WERI-Rb-1 (cell line): ENCODE measurements around the gene AGBL1.
"Not testable (repeated sequence)": the region's sequence is repeated elsewhere in the genome, so short reads cannot be mapped to it uniquely, and the experiment has no call there.

Experiments
- DNase-seq: peaks from one replicate; pipeline ENCODE4 v3.0.0-alpha.2; 2020
- H3K27ac ChIP-seq: fragments of 250-450 bp; sonication (Bioruptor Pico); 2 replicates; pipeline ENCODE4 v1.5.1; 2020; ENCODE audit warnings: mild to moderate bottlenecking, moderate library complexity
- H3K27me3 ChIP-seq: fragments of 250-450 bp; sonication (Bioruptor Pico); 2 replicates; pipeline ENCODE4 v1.5.1; 2021; ENCODE audit warnings: mild to moderate bottlenecking, low read depth, moderate library complexity; ENCODE audit not compliant: insufficient read depth, severe bottlenecking
- H3K36me3 ChIP-seq: fragments of 250-450 bp; sonication (Bioruptor Pico); 2 replicates; pipeline ENCODE4 v1.5.1; 2020; ENCODE audit warnings: mild to moderate bottlenecking, moderate library complexity
- H3K4me3 ChIP-seq: 2 replicates; pipeline ENCODE4 v1.5.1; 2011; ENCODE audit warnings: low read depth, mild to moderate bottlenecking, control low read depth, low read length
- H3K9me3 ChIP-seq: fragments of 250-450 bp; sonication (Bioruptor Pico); 2 replicates; pipeline ENCODE4 v1.5.1; 2021; ENCODE audit warnings: mild to moderate bottlenecking, moderate library complexity; ENCODE audit not compliant: severe bottlenecking
- CTCF ChIP-seq: IDR thresholded peaks from 2 replicates; pipeline ENCODE4 v1.5.1; 2011; ENCODE audit warnings: low read depth, mild to moderate bottlenecking, control low read depth, inconsistent platforms, low read length

Gene AGBL1

DNA sequence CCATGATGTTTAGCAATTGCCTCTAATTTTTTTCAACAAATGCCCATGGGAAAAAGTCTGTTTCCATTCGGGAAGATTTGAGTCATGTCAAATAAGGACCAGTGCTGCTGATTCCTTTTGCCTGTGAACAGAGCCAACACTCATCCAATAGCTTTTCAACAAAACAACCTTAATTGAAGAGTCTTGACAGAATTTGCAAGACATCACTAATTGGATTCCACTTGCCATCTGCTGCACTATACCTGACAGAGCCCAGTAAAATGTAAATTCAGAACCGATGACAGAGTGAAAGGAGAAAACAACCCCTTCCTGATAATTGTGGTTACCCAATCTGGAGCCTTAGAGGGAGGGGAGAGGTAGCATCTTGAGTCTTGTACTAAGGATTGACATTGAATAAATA, 426.7 kb downstream of the AGBL1 start:
- no peak for DNase-seq

GRCh38 chr15:86515625-86516024, 436.0 kb downstream of the AGBL1 start:
- Histone ChIP-seq H3K36me3 (no peaks in the 10 kb centered on the region), H3K9me3 (no peaks in the 10 kb centered on the region), H3K27me3 (peaks cover 32% of the 10 kb centered on the region), H3K27ac (no peak overlapping the region), H3K4me3 (no peak overlapping the region)
- no peak for DNase-seq
- no peak for TF ChIP-seq CTCF

More for the DNA sequence above, 426.7 kb downstream of the AGBL1 start:
- Histone ChIP-seq H3K27ac (no peak overlapping the region), H3K4me3 (no peak overlapping the region), H3K27me3 (peaks cover 19% of the 10 kb centered on the region), H3K9me3 (no peaks in the 10 kb centered on the region), H3K36me3 (no peaks in the 10 kb centered on the region)
- no peak for TF ChIP-seq CTCF

- Histone ChIP-seq H3K27ac (no peak overlapping the region), H3K36me3 (no peaks in the 10 kb centered on the region), H3K4me3 (no peak overlapping the region), H3K9me3 (no peaks in the 10 kb centered on the region), H3K27me3 (peaks cover 23% of the 10 kb centered on the region)
- no peak for DNase-seq
- TF ChIP-seq CTCF, result no peak
Observed at GRCh38 chr15:86522721-86523120, 443.1 kb downstream of the AGBL1 start.

DNA sequence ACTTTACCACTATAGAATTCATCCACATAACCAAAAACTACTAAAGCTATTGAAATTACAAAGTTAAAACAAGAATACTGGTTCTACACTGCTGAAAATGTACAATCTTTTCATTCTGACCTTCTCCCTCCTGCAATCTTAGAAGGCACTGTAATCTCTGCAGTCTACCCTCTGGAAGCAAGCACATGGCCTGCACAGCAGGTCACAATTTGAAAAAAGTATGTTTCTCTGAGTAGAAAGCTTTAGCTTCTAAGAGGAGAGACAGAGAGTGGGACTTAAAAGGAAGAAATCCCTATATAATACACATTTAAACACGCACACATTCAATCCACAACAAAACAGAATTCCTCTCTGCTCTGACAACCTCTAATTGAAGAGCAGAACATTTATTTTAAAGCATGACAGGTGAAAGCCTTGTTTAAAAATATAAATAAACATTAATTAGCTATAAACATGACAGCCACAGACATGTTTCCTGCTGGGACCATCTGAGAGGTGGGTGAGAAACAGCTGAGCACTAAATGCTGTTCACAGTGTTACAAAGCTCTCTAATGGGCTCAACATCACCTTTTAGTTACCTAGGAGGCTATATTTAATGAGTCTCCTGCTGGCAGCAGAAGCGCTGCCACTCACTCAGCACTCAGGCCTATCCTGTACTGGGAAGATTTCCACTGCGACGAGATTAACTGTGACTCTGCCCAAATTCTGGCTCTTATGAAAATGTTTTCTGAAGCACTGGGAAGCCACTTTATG, 447.4 kb downstream of the AGBL1 start:
- no peak overlapping the region for H3K27ac ChIP-seq
- no peak for DNase-seq
- TF ChIP-seq CTCF, result no peak

GRCh38 chr15:86528094-86528493, 448.4 kb downstream of the AGBL1 start:
- H3K9me3 ChIP-seq, H3K4me3 ChIP-seq, H3K36me3 ChIP-seq, DNase-seq, H3K27ac ChIP-seq: not testable (repeated sequence)
- H3K27me3 ChIP-seq, result peaks cover 13% of the 10 kb centered on the region

More for the DNA sequence above, 447.4 kb downstream of the AGBL1 start:
- Histone ChIP-seq H3K4me3 (no peak overlapping the region), H3K9me3 (no peaks in the 10 kb centered on the region), H3K36me3 (no peaks in the 10 kb centered on the region), H3K27me3 (peaks cover 18% of the 10 kb centered on the region)

DNA sequence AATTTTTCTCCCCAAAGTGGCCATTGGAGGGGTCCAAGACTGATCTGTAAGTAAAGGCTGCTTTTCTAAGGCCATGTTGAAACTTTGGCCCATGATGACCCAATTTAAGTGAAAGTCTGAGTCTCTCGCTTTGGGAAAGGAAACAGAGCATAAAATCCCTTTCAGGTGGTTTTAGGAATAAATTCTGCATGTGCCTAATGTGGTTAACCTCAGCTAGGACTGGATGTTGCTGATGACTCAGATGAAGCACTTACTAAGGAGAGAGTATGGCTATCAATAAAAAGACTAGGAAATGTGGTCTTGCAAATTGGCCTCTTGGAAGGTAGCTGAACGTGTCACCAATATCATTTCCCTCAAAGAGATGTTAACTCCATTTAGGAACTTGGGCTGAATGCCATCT, 458.5 kb downstream of the AGBL1 start:
- no peak for DNase-seq
- Histone ChIP-seq H3K27ac (no peak overlapping the region), H3K27me3 (peaks cover 34% of the 10 kb centered on the region), H3K9me3 (no peaks in the 10 kb centered on the region), H3K36me3 (no peaks in the 10 kb centered on the region), H3K4me3 (no peak overlapping the region)
- TF ChIP-seq CTCF, result no peak
